Lower leg skin (tissue), 4 donors: ENCODE results near the gene CCS. TPM values are rescaled to one million over a fixed set of nuclear protein-coding genes. Genes with fewer than 3 reads are reported as not detected.
A peak's percentile ranks its signal among the peaks of the same experiment; 100 is the strongest.
"Not testable (repeated sequence)": the region's sequence is repeated elsewhere in the genome, so short reads cannot be mapped to it uniquely, and the experiment has no call there.

Source experiments
- DNase-seq, 2 donors: peaks; one replicate each; pipeline ENCODE4 v3.0.0-alpha.2; 2019; ENCODE audit warnings: low spot score in 2 of 2
- H3K4me3 ChIP-seq: fragments of 200-600 bp; sonication (generic); 2 replicates; pipeline ENCODE4 v1.5.1; 2017; ENCODE audit warnings: mild to moderate bottlenecking, low read depth; ENCODE audit not compliant: poor library complexity, severe bottlenecking
- CTCF ChIP-seq, 3 donors: fragments of 450-650 bp; IDR thresholded peaks; one replicate each; pipeline ENCODE4 v1.5.1; 2016; ENCODE audit warnings: antibody characterized with exemption in 3 of 3, mild to moderate bottlenecking in 3 of 3, moderate library complexity in 2 of 3
- POLR2A ChIP-seq, 2 donors: fragments of 450-650 bp; IDR thresholded peaks; one replicate each; pipeline ENCODE4 v1.6.1; 2016 to 2017; ENCODE audit warnings: antibody characterized with exemption in 2 of 2, mild to moderate bottlenecking in 1 of 2, moderate library complexity in 1 of 2
- WGBS, 2 donors: methylation state at CpG; one replicate each; pipeline ENCODE4 v1.1.5; 2018; 5-methylcytosine and 5-hydroxymethylcytosine counted together
- intact Hi-C: fragments of 100-400 bp; cut with DNase I; formaldehyde crosslinking; loops from one replicate; pipeline ENCODE4 v1.15.0; 2023; ENCODE audit warnings: low total_unique reads
- total RNA-seq, 4 donors: library from RNA; depleted of rRNA; stranded (reverse); fragments of >200 nt; gene quantifications; one replicate each; pipeline ENCODE4 v1.1.0, GENCODE V29; 2016

Gene CCS
- 10 to 100 TPM; 13.7 to 24.2 (median 15.2) TPM for total RNA-seq

GRCh38 chr11:66592457-66593302 lies at the start of gene CCS, which contains the start of gene CCDC87:
Gene CCS, plus strand, starts transcription at chr11:66593185. Its CDS starts 77 bp downstream, at chr11:66593262.
Gene CCDC87, minus strand, starts transcription at chr11:66593063. Its CDS starts 48 bp downstream, at chr11:66593015.
- TF ChIP-seq CTCF (IDR thresholded peaks at IDR 0.05) (no peak), POLR2A (IDR thresholded peaks at IDR 0.05) (no peak)
- intact Hi-C loops, result loop anchor here (10.0 kb wide), 1 partner anchor 82 kb away; the partner anchor contains the start of gene RBM4B
- 15 to 22% methylated on average over 52 to 66 of the region's 68 CpGs for WGBS, 2 donors
- peak; percentile 95 to 99 for DNase-seq
- peak within 1 kb of the TSS; percentile 78 for H3K4me3 ChIP-seq

- TF ChIP-seq CTCF (IDR thresholded peaks at IDR 0.05), result no peak
- intact Hi-C loops, result no loop called here
- 65 to 72% methylated on average over 16 to 25 of the region's 26 CpGs for WGBS, 2 donors
- no peak overlapping the region for H3K4me3 ChIP-seq
- DNase-seq, result no peak
Measured at GRCh38 chr11:66543263-66544107, 49.5 kb upstream of the CCS start.

GRCh38 chr11:66544952-66545351 lies 48.0 kb upstream of the CCS start:
- H3K4me3 ChIP-seq, intact Hi-C loops, DNase-seq: not testable (repeated sequence)
- 51 to 65% methylated on average over 14 of the region's 14 CpGs for WGBS, 2 donors

- intact Hi-C loops, result no loop called here
- TF ChIP-seq CTCF (IDR thresholded peaks at IDR 0.05), result no peak
- peak; percentile 94 to 99 for DNase-seq
- H3K4me3 ChIP-seq, result peak within 1 kb of the TSS; percentile 74
- 0% methylated on average over 30 to 36 of the region's 71 CpGs for WGBS, 2 donors
Measured at GRCh38 chr11:66545701-66546367, 47.2 kb upstream of the CCS start, which contains the start of gene ZDHHC24. Gene ZDHHC24, minus strand, starts transcription at chr11:66546048. Its CDS starts 45 bp downstream, at chr11:66546003.

GRCh38 chr11:66546368-66546965 lies 46.5 kb upstream of the CCS start, which contains the start of gene ACTN3:
Gene ACTN3, plus strand, starts transcription at chr11:66546903. Its CDS starts 35 bp downstream, at chr11:66546938.
- no peak for TF ChIP-seq CTCF (IDR thresholded peaks at IDR 0.05)
- TF ChIP-seq POLR2A (IDR thresholded peaks at IDR 0.05), result no peak
- intact Hi-C loops, result no loop called here
- DNase-seq, result no peak
- WGBS, 2 donors, result 1 to 3% methylated on average over 34 to 35 of the region's 37 CpGs
- H3K4me3 ChIP-seq, result peak within 1 kb of the TSS; percentile 74
